GM18867 (cell line): ENCODE measurements around the gene LMBRD2.
"Not testable (repeated sequence)": the region's sequence is repeated elsewhere in the genome, so short reads cannot be mapped to it uniquely, and the experiment has no call there.

ENCODE experiments used
- ATAC-seq: cut with Tn5 transposase; IDR thresholded peaks from one replicate; pipeline ENCODE4 v1.9.1; 2021; ENCODE audit warnings: mild to moderate bottlenecking, moderate library complexity; ENCODE audit not compliant: unreplicated experiment

LMBRD2 gene

GRCh38 chr5:36151434-36152323 is at the start of gene LMBRD2, which contains the start of gene SKP2:
Gene LMBRD2 (minus strand): TSS chr5:36151887. CDS start chr5:36143349, 8,538 bp downstream.
Gene SKP2 (plus strand): TSS chr5:36152111. CDS start chr5:36152263, 152 bp downstream.
- ATAC-seq = peak; percentile 99

- ATAC-seq = no peak
Observed at GRCh38 chr5:36200513-36200912, 48.8 kb upstream of the LMBRD2 start.

GRCh38 chr5:36199620-36200019 is 47.9 kb upstream of the LMBRD2 start:
- ATAC-seq = no peak

GRCh38 chr5:36198783-36199182 is 47.1 kb upstream of the LMBRD2 start:
- ATAC-seq = not testable (repeated sequence)

GRCh38 chr5:36198281-36198680 is 46.6 kb upstream of the LMBRD2 start:
- ATAC-seq = no peak

- ATAC-seq = no peak
Observed at GRCh38 chr5:36193746-36194145, 42.1 kb upstream of the LMBRD2 start.

GRCh38 chr5:36184408-36184807 is 32.7 kb upstream of the LMBRD2 start:
- ATAC-seq = not testable (repeated sequence)

GRCh38 chr5:36181774-36182173 is 30.1 kb upstream of the LMBRD2 start:
- no peak for ATAC-seq

- no peak for ATAC-seq
Observed at GRCh38 chr5:36180556-36181350, 29.1 kb upstream of the LMBRD2 start.

GRCh38 chr5:36179950-36180349 is 28.3 kb upstream of the LMBRD2 start:
- ATAC-seq = no peak

- no peak for ATAC-seq
Observed at GRCh38 chr5:36178524-36178890, 26.8 kb upstream of the LMBRD2 start.

GRCh38 chr5:36177715-36178523 is 26.2 kb upstream of the LMBRD2 start:
- ATAC-seq = no peak

- ATAC-seq = peak; percentile 97
Observed at GRCh38 chr5:36177154-36177553, 25.5 kb upstream of the LMBRD2 start.

GRCh38 chr5:36175043-36175442 is 23.4 kb upstream of the LMBRD2 start:
- ATAC-seq = no peak

- no peak for ATAC-seq
Observed at GRCh38 chr5:36174119-36174518, 22.4 kb upstream of the LMBRD2 start.

- ATAC-seq = no peak
Observed at GRCh38 chr5:36173426-36173825, 21.7 kb upstream of the LMBRD2 start.

- no peak for ATAC-seq
Observed at GRCh38 chr5:36172599-36172998, 20.9 kb upstream of the LMBRD2 start.

- no peak for ATAC-seq
Observed at GRCh38 chr5:36170832-36171424, 19.2 kb upstream of the LMBRD2 start.

- ATAC-seq = no peak
Observed at GRCh38 chr5:36168737-36169136, 17.1 kb upstream of the LMBRD2 start.

- no peak for ATAC-seq
Observed at GRCh38 chr5:36164461-36164860, 12.8 kb upstream of the LMBRD2 start.
